Hepatocyte (in vitro differentiated cells): ENCODE results near the gene DCT.

ENCODE experiments used
- CTCF ChIP-seq: fragments of 200-600 bp; sonication (generic); IDR thresholded peaks from 2 replicates; pipeline ENCODE4 v1.5.1; 2016; ENCODE audit warnings: antibody characterized with exemption, mild to moderate bottlenecking; ENCODE audit not compliant: poor library complexity
- EZH2 ChIP-seq: fragments of 200-600 bp; sonication (generic); IDR thresholded peaks from 2 replicates; pipeline ENCODE4 v1.6.1; 2016; ENCODE audit warnings: antibody characterized with exemption, mild to moderate bottlenecking, borderline replicate concordance

- TF ChIP-seq CTCF (no peak), EZH2 (no peak)
Measured at GRCh38 chr13:94480672-94481145, 1.2 kb upstream of the DCT start.
